GM21390 (cell line): ENCODE results near the gene TLK2.
"Not testable (repeated sequence)": the region's sequence is repeated elsewhere in the genome, so short reads cannot be mapped to it uniquely, and the experiment has no call there.

Experiments
- ATAC-seq: cut with Tn5 transposase; IDR thresholded peaks from one replicate; pipeline ENCODE4 v1.9.1; 2021; ENCODE audit not compliant: unreplicated experiment

TLK2 gene

GRCh38 chr17:62478424-62478879 lies at the start of gene TLK2:
TSS of gene TLK2 (plus strand) at chr17:62478825. CDS start at chr17:62481126, 2,301 bp downstream.
- peak; percentile 71 for ATAC-seq

GRCh38 chr17:62435251-62435650 lies 43.4 kb upstream of the TLK2 start:
- ATAC-seq = not testable (repeated sequence)

GRCh38 chr17:62441181-62441580 lies 37.4 kb upstream of the TLK2 start:
- not testable (repeated sequence) for ATAC-seq

- no peak for ATAC-seq
Observed at GRCh38 chr17:62444063-62444462, 34.6 kb upstream of the TLK2 start.

- ATAC-seq = not testable (repeated sequence)
Observed at GRCh38 chr17:62445791-62446190, 32.8 kb upstream of the TLK2 start.

GRCh38 chr17:62452195-62452594 lies 26.4 kb upstream of the TLK2 start:
- not testable (repeated sequence) for ATAC-seq

- ATAC-seq = not testable (repeated sequence)
Observed at GRCh38 chr17:62453041-62453440, 25.6 kb upstream of the TLK2 start.

GRCh38 chr17:62453656-62454055 lies 25.0 kb upstream of the TLK2 start:
- peak; percentile 33 for ATAC-seq

GRCh38 chr17:62454111-62454510 lies 24.5 kb upstream of the TLK2 start:
- peak; percentile 70 for ATAC-seq

GRCh38 chr17:62456016-62456415 lies 22.6 kb upstream of the TLK2 start:
- no peak for ATAC-seq

GRCh38 chr17:62458483-62458882 lies 20.1 kb upstream of the TLK2 start:
- not testable (repeated sequence) for ATAC-seq

- ATAC-seq = not testable (repeated sequence)
Observed at GRCh38 chr17:62464422-62464821, 14.2 kb upstream of the TLK2 start.

GRCh38 chr17:62465271-62465670 lies 13.4 kb upstream of the TLK2 start:
- not testable (repeated sequence) for ATAC-seq

GRCh38 chr17:62470666-62471379 lies 7.8 kb upstream of the TLK2 start:
- ATAC-seq = not testable (repeated sequence)

- not testable (repeated sequence) for ATAC-seq
Observed at GRCh38 chr17:62471380-62471880, 7.2 kb upstream of the TLK2 start.

- not testable (repeated sequence) for ATAC-seq
Observed at GRCh38 chr17:62473030-62473982, 5.3 kb upstream of the TLK2 start.

GRCh38 chr17:62477111-62477510 lies 1.5 kb upstream of the TLK2 start:
- not testable (repeated sequence) for ATAC-seq

- ATAC-seq = peak; percentile 25
Observed at GRCh38 chr17:62477718-62478408, 762 bp upstream of the TLK2 start.

- ATAC-seq = peak; percentile 34
Observed at GRCh38 chr17:62478880-62479638, 434 bp downstream of the TLK2 start.

- ATAC-seq = not testable (repeated sequence)
Observed at GRCh38 chr17:62479639-62480258, 1.1 kb downstream of the TLK2 start.
